ENCODE measurements around the gene CACHD1. TPM values are rescaled to one million over a fixed set of nuclear protein-coding genes. Genes with fewer than 3 reads are reported as not detected.

CACHD1 gene
- total and polyA plus RNA-seq, 9 of the 15 experiments (the other 6 are each of a cell fraction or from before 2014, with no cell fraction given) = 0.07 TPM; not detected in 8

- TF ChIP-seq FOXO4 (CRISPR knock-in tag; IDR thresholded peaks at IDR 0.05) = no peak
- no peak for TF ChIP-seq ETV6 (IDR thresholded peaks at IDR 0.05; ENCODE audit: borderline replicate concordance in 1 of 2, low read depth in 2 of 2, low read length in 1 of 2)
- TF ChIP-seq ETV6 (CRISPR knock-in tag; IDR thresholded peaks at IDR 0.05; ENCODE audit: borderline replicate concordance) = no peak
Observed at GRCh38 chr1:64733581-64734286, 263.8 kb downstream of the CACHD1 start (continued).

GRCh38 chr1:64734287-64734652 is 264.3 kb downstream of the CACHD1 start:
- DNase-seq (ENCODE audit: extremely low read depth in 1 of 4, low spot score in 3 of 4) (no peak), FAIRE-seq (no peak), ATAC-seq (no peak)
- peaks cover 0 to 2% of the 10 kb centered on the region in 2 experiments; a peak in 1 of 5 replicates for H3K27me3 ChIP-seq (ENCODE audit: control insufficient read depth in 2 of 2, insufficient read depth in 2 of 2, low read length in 2 of 2)
- H3K9me3 ChIP-seq (replicated peaks; ENCODE audit: control insufficient read depth, insufficient read depth, low read depth, low read length) = no peaks in the 10 kb centered on the region
- in situ Hi-C loops (cut with MboI) (no loop called here), intact Hi-C loops (cut with micrococcal nuclease) (no loop called here)
- POLR2A ChIA-PET = no interaction called here
- no peak overlapping the region for H3K27ac ChIP-seq (ENCODE audit: extremely low read depth, low read depth, low read length)
- no peaks in the 10 kb centered on the region for H3K9me1 ChIP-seq (ENCODE audit: control insufficient read depth, insufficient read depth, low read length)
- BruUV-seq (replicated peaks) = no TSS peak
- H3K4me1 ChIP-seq (replicated peaks in 1 of 2; ENCODE audit: control insufficient read depth in 2 of 2, insufficient read depth in 2 of 2, low read length in 2 of 2) = no peaks in the 10 kb centered on the region
- no peak overlapping the region for H3K4me3 ChIP-seq
- no peaks in the 10 kb centered on the region for H4K20me1 ChIP-seq (replicated peaks; ENCODE audit: control insufficient read depth, insufficient read depth, low read length)
- CTCF ChIA-PET (ENCODE audit: low intra/inter-chr PET ratio) = no interaction called here
- H3K36me3 ChIP-seq (ENCODE audit: control insufficient read depth, insufficient read depth, low read length) = no peaks in the 10 kb centered on the region
- no peak overlapping the region for H2AFZ ChIP-seq (ENCODE audit: low read depth, low read length)
- no peaks in the 10 kb centered on the region for H3K79me2 ChIP-seq (ENCODE audit: control insufficient read depth, insufficient read depth, low read length)
- no peak overlapping the region for H3K9ac ChIP-seq (ENCODE audit: insufficient read depth in 1 of 2, low read depth in 2 of 2, low read length in 2 of 2)
- no peak overlapping the region for H3K4me2 ChIP-seq (ENCODE audit: insufficient read depth, low read length)
- 0% methylated on average over 2 of the region's 3 CpGs for WGBS (ENCODE audit: insufficient coverage, low coverage, missing lambda C conversion rate)
- TF ChIP-seq MEF2A (IDR thresholded peaks at IDR 0.05; ENCODE audit: control insufficient read depth, low read depth, low read length) = no peak
- TF ChIP-seq NCOA1 (IDR thresholded peaks at IDR 0.05; ENCODE audit: low read depth) = no peak
- TF ChIP-seq VEZF1 (CRISPR knock-in tag; IDR thresholded peaks at IDR 0.05) = no peak
- no peak for TF ChIP-seq STAG1 (CRISPR knock-in tag; IDR thresholded peaks at IDR 0.05; ENCODE audit: borderline replicate concordance)
- no peak for TF ChIP-seq MXI1 (IDR thresholded peaks at IDR 0.05; ENCODE audit: low read depth, low read length)
- TF ChIP-seq TEAD2 (tag; IDR thresholded peaks at IDR 0.05) = no peak
- TF ChIP-seq E2F5 (CRISPR knock-in tag; IDR thresholded peaks at IDR 0.05) = no peak
- no peak for TF ChIP-seq ZNF511 (CRISPR knock-in tag; IDR thresholded peaks at IDR 0.05)
- no peak for TF ChIP-seq HDAC6 (IDR thresholded peaks at IDR 0.05; ENCODE audit: low read depth, low read length)
- no peak for TF ChIP-seq IRF9 (tag; IDR thresholded peaks at IDR 0.05)
- TF ChIP-seq OTX1 (CRISPR knock-in tag; IDR thresholded peaks at IDR 0.05) = no peak
- TF ChIP-seq TAL1 (IDR thresholded peaks at IDR 0.05) = no peak
- TF ChIP-seq ZC3H4 (CRISPR knock-in tag; IDR thresholded peaks at IDR 0.05; ENCODE audit: borderline replicate concordance) = no peak
- no peak for TF ChIP-seq XRCC3 (IDR thresholded peaks at IDR 0.05)

All from K562 (cell line).